ENCODE results near the gene USP1.

Gene USP1

GRCh38 chr1:62487956-62488355 lies 51.1 kb downstream of the USP1 start:
- no peak for DNase-seq (ENCODE audit: low read depth in 3 of 3)

DNA sequence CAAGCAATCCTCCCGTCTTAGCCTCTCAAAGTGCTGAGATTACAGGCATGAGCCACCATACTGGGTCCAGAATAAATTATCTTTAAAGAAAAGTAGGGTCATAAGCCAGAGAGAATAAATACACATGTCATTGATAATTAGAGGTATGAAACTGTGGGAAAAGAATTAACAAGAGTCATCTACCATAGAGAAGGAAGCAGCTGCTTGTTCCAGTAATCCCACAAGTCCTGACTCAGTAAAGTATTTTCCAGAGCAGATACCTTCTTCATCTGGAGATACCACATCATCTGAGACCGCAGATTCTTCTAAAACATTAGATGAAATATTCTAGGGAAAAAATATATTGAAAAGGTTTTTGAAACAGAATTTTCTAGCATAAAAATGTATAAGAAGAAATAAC lies 55.7 kb downstream of the USP1 start:
- DNase-seq (ENCODE audit: low read depth in 3 of 3) = no peak

GRCh38 chr1:62493656-62494055 lies 56.8 kb downstream of the USP1 start:
- no peak for DNase-seq (ENCODE audit: low read depth in 3 of 3)

- DNase-seq (ENCODE audit: low read depth in 3 of 3) = no peak
Observed at GRCh38 chr1:62494137-62494536, 57.3 kb downstream of the USP1 start.

DNA sequence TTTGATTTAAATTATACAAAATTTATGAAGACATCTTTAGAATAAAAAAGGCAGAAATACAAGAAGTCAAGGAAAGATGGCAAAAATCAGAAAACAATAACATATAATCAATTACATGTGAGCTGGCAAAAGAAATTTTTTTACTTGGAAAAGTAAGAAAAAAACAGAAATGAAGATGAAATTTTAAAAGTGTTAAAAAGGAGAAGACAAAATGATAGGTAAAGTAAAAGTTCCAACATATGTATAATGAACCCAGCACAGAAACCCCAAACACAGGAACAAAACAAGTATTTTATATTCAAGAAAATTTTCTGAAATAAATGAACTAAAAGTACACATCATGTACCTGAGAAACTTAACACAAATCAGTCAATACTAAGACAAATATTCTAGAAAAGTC lies 63.4 kb downstream of the USP1 start:
- DNase-seq (ENCODE audit: low read depth in 3 of 3) = no peak
